Dedifferentiated amniotic fluid mesenchymal stem cell (primary cell): Measurements from ENCODE around the gene ZNF888.
A peak's percentile ranks its signal among the peaks of the same experiment; 100 is the strongest.
"Not testable (repeated sequence)": the region's sequence is repeated elsewhere in the genome, so short reads cannot be mapped to it uniquely, and the experiment has no call there.

Experiments used
- DNase-seq: peaks from one replicate; pipeline ENCODE4 v3.0.0-alpha.2; 2016; ENCODE audit errors: extremely low spot score

Gene ZNF888

DNA sequence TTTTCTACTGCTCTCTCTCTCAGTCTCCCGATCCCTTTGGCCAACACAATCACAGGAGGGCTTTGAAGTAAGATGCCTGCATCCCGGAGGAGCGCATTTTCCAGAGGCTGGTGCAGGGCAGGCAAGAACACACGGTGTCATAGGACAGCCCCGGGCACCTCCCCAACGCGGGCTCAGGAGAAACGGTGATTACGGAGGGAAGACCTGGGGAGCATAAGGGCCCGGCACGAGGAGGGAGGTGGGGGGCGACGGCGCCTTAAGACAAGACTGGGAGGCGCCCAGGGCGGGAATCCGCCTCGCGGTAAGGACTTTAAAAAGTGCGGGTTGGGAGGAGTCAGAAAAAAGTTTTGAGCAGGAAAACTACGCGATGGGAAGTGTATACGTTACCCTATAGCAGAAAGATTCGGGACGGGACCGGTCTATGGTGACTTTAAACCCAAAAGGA, 18.7 kb upstream of the ZNF888 start:
- no peak for DNase-seq

DNA sequence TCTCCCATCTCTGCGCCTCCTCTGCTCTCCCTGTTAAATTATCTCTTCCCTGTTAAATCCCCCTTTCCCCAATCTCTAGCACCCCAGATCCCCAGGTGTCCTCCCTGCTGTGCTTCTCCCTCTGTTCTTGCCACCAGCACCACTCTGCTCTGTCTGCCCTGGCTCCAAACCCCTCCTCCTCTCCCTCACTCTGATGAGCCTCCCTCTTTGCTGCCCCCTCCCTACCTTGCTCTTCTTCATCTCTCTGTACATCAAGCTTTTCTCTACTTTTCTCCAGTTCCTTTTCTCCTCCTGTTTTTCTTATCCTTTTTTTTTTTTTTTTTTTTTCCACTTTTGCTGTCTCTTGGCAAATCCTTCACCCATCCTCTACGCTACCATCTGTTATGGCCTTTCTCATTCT, 18.3 kb upstream of the ZNF888 start:
- DNase-seq = not testable (repeated sequence)

DNA sequence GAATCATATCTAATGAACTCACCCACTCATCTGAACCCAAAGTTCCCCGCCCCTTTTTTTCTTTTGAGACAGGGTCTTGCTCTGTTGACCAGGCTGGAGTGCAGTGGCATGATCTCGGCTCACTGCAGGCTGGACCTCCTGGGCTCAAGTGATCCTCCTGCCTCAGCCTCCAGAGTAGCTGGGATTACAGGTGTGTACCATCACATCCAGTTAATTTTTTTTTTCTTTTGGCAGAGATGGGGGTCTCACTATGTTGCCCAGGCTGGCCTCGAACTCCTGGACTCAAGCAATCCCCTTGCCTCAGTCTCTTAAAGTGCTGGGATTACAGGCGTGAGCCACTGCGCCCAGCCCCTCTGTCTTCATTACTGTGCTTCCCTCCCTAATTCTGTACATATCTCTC, 17.7 kb upstream of the ZNF888 start:
- DNase-seq = not testable (repeated sequence)

DNA sequence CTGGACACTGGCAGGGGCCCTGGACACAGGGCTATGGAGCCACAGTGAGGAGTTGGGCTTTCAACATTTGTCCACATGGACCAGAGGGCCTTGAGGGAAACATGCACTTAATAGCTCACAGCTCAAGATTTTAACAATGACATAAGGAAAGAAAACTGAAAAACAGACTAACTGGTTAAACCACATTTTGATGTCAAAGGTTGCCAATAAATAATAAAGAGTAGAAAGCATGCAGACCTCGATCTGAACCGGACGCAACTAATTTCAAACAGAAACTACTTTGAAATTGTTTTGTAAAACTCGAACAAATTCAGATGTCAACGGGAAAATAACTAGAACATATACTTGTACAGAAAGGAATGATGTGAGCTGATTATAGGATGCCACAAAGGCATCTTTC, 15.5 kb upstream of the ZNF888 start:
- no peak for DNase-seq

DNA sequence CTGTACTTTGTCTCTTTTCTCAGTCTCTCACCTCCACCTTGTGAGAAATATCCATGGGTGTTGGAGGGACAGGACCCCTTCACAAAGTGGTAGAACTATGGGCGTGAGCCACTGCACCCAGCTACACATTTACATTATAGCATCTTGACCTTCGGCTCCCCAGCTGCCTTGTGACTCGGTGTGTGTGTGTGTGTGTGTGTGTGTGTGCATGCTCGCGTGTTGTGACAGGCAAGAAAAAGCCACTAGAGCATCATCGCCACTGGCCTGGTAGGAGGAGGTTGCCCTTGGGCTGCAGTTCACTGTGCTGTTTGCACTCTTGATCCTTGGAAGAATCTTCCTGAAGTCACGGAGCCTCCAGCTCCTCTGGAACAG, 13.7 kb upstream of the ZNF888 start:
- DNase-seq = no peak

DNA sequence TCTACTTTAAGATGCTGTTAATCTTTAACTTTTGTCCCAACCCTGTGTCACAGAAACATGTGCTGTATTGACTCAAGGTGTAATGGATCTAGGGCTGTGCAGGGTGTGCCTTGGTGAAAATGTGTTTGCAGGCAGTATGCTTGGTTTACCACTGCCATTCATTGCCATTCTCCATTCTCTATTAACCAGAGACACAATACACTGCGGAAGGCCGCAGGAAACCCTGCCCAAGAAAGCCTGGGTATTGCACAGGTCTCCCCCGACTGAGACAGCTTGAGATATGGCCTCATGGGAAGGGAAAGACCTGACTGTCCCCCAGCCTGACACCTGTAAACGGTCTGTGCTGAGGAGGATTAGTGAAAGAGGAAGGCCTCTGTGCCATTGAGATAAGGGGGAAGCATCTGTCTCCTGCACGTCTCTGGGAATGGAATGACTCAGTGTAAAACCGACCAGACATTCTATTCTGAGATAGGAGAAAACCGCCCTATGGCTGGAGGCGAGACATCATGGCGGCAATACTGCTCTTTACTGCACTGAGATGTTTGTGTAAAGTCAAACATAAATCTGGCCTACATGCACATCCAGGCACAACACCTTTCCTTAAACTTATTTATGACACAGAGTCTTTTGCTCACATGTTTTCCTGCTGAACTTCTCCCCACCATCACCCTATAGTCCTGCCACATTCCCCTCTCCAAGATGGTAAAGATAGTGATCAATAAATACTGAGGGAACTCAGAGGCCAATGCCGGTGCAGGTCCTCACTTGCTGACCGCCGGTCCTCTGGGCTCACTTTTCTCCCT, 13.1 kb upstream of the ZNF888 start:
- no peak for DNase-seq

DNA sequence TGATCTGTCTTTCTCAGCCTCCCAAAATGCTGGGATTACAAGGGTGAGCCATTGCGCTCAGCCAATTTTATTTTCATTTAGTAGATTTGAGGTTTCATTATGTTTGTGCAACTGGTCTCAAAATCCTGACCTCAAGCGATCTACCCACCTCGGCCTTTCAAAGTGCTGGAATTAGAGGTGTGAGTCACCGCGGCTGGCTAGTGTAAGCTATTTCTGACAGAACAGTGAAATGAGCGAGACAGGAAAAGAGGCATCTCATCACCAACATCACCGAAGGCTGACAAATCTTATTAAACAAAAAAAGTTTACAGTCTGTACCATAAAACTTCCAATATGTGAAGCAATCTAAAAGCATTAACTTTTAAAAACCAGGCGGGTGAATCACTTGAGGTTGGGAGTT, 12.2 kb upstream of the ZNF888 start:
- no peak for DNase-seq

DNA sequence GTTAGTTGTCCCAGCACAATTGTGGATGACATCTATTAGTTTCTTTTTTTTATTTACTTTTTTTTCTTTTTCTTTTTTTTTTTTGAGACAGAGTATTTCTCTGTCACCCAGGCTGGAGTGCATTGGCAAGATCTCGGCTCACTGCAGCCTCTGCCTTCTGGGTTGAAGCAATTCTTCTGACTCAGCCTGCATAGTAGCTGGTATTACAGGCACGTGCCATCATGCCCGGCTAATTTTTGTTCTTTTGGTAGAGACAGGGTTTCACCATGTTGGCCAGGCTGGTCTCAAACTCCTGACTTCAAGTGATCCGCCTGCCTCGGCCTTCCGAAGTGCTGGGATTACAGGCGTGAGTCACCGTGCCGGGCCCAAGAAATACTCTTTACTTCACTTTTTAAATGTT, 1.4 kb upstream of the ZNF888 start:
- not testable (repeated sequence) for DNase-seq

DNA sequence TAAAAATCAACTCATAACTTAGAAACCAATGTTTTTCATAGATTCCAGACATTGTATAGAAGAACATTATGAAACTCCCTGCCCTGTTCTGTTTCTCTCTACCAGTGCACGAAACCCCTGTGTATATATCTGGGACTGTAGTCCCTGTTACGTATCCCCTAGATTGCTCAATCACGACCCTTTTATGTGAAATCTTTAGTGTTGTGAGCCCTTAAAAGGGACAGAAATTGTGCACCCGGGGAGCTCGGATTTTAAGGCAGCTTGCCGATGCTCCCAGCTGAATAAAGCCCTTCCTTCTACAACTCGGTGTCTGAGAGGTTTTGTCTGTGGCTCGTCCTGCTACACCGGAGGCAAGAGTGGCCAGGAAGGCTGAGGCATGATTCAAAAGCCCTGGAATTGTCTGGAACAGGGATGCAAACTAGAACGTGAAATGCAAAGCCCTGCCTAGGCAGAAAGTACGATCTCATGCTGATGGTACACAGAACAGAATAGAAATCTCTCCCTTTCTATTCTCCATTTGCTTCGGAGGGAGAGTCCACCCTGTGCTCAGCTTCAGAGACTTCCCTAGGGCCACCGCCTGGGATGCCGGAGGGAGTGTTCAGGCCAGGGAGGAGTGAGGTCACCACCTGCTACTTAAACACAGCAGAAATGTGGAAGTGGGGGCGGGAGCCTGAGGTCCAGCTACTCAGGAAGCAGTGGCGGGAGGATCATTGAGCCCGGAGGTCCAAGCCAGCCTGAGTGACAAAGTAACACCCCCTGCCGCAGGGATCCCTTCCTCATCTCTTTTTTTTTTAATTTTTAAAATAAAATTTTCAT, 758 bp upstream of the ZNF888 start:
- no peak for DNase-seq

DNA sequence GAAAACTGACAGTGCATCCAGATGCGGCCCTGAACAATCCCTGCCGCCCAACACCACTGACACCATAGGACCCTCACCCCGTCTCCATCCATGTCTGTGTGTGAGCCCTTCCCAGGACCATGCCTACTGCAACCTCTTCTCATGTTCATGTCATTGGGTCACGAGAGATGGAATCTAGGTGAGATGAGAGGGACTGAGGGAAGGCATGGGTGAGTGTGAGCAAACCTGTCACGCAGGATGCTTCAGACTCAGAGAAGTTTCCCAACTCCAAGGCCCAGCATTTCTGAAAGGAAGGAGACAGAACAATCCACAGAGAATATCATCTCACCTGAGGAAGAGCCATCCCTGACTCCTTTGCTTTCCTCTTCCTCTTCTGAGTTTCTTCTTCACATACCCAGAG, 5.7 kb downstream of the ZNF888 start:
- no peak for DNase-seq

DNA sequence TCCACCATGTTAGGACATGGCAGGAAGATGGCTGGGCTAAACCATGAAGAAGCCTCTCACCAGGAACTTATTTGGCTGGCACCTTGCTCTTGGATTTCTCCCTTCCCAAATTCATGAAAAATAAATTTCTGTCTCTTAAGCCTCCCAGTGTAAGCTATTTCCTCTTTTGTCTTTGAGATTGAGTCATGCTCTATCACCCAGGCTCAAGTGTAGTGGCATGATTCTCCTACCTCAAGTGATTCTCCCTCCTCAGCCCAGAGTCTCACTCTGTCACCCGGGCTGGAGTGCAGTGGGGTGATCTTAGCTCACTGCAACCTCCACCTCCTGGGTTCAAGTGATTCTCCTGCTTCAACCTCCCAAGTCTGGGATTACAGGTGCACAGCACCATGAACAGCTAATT, 12.6 kb downstream of the ZNF888 start:
- DNase-seq = no peak

DNA sequence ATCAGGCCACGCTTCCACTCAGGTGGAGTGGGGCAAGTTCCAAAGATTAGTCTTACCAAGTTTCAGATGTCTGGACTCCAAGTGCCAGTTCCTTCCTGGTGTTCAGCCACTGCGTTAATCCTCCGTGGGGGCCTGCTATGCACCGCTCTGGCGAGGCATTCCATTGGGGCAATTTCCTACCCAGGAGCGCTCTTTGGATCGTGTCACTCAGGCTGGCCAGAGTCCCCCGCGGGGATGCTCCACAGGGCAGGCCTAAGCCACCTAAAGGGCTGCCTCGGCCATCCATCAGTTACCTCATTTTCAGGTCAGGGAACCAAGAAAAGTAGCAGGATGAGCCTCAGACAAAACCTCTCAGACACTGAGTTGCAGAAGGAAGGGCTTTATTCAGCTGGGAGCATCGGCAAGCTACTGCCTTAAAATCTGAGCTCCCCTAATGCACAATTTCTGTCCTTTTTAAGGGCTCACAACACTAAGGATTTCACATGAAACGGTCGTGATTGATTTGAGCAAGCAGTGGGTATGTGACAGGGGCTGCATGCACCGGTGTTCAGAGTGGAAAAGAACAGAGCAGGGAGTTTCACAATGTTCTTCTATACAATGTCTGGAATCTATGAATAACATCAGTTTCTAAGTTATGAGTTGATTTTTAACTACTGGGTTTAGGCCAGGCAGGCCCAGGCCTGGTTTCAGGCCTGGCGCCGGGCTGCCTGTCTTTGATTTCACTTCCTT, 19.0 kb downstream of the ZNF888 start:
- not testable (repeated sequence) for DNase-seq

DNA sequence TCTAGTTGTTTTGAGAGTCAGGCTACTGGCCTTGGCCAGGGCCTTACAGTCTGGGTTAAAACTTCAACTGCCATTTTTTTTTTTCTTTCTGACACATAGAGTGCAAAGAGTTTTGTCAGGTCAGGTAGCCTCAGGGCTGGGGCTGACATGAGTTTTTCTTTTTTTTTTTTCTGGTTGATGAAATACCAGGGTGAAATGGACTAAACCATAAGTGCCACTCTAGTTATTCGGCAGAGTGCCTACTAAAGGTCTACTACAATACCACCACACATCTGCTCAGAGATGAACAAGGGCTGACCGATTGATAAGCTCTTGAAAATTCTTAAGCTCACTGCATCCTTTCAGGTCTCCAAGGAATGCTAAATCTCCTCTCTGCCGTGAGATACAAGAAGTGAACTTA, 21.4 kb downstream of the ZNF888 start:
- no peak for DNase-seq

DNA sequence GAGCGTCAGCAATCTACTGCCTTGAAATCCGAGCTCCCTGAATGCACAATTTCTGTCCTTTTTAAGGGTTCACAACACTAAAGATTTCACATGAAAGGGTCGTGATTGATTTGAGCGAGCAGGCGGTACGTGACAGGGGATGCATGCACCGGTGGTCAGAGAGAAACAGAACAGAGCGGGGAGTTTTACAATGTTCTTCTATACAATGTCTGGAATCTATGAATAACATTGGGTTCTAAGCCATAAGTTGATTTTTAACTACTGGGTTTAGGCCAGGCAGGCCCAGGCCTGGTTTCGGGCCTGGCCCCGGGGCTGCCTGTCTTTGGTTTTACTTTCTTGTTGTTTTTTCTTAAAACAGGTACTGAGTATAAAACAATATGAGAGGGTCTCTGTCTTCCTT, 24.6 kb downstream of the ZNF888 start:
- DNase-seq = not testable (repeated sequence)

DNA sequence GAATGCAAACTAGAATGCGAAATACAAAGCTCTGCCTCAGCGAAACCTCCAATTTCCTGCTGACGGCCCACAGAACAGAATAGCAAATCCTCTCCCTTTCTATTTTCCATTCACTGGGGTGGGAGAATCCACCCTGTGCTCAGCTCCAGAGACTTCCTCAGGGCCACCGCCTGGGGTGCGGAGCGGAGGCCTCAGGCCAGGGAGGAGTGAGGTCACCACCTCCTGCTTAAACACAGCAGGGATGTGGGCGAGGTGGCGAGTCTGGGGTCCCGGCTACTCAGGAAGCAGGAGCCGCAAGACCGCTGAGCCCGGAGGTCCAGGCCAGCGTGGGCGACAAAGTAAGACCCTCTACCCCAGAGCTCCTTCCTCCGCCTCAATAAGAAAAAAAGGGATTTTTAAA, 25.1 kb downstream of the ZNF888 start:
- DNase-seq = no peak

DNA sequence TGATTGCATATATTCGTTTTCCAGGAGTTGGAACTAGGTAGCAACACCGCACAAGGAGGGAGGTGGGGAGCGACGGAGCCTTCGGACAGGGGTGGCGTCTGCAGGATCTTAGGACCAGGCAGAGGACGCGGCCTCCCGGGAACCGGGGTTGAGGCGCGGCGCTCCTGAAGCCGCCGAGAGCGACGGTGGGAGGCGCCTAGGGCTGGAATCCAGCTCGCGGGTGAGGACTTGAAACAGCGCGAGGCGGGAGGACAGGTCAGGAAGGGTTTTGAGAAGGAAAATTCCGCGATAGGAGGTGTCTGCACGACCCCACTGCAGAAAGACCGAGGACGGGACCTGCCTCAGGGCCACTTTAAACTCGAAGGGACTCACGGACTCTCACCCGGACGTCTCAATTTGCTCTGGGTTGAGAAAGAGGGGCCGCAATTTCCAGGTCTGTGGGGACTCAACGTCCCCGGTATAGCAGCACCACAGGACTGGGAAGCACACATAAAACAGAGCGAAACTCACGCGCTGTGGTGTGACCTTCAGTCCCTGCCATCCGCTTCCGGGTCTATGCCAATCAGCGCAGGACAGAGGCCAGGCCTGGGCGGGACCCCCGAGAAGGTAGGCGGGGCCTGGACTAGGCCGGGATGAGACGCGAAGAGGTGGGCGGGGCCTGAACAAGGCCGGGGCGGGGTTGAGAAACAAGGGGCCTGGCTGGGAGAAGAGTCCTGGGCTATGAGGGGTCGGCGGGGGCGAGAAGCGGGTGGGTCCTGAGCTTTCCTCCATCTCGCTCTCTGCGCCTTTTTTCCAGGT, 25.9 kb downstream of the ZNF888 start, which contains the start of gene ZNF320:
Gene ZNF320 (minus strand): TSS at position 498 of the 798 bp plus-strand sequence. CDS start 7,380 bp downstream, outside the sequence.
- peak; percentile 89 for DNase-seq

DNA sequence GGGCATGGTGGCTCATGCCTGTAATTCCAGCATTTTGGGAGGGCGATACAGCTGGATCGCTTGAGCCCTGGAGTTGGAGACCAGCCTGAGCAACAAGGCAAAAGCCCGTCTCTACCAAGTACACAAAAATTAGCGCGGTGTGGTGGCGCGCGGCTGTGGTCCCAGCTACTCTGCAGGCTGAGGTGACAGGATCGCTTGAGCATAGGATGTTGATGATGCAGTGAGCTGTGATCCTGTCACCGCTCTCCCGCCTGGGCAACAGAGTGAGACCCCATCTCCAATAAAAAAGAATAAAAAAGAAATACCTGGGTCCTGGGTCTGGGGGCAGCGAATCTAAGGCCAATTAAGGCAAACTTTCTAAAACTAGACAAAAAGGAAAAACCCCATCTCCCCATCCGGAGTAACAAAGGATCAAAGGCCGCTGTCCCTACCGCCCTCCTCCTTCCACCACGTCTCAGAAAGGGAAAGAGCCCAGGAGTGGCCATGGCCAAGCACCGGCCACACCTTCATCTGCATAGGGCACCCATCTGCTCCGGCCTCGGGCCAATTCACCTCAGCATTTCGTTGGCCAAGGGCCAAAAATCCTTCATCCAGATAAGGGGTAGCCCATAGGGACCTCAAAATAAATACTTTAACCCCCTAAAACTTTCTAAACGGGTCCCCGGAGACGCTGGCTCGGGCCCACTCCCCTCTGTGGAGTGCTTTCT, 26.6 kb downstream of the ZNF888 start:
- no peak for DNase-seq

DNA sequence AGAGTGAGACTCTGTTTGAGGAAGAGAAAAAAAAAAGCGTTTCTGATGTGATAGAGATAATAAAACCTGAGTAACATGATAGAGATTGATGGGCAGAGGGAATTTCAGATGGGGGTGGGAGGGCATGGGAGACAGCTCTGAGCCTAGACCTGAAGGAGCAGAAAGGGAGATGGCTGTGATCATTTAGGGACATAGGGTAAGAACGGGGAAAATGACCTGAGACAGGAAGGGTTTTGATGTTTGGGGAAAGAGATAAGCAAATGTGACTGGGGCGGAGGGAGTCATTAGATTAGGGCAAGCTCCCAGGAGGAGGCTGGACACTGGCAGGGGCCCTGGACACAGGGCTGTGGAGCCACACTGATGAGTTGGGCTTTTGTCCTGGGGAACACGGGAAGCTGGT, 31.9 kb downstream of the ZNF888 start:
- DNase-seq = no peak

DNA sequence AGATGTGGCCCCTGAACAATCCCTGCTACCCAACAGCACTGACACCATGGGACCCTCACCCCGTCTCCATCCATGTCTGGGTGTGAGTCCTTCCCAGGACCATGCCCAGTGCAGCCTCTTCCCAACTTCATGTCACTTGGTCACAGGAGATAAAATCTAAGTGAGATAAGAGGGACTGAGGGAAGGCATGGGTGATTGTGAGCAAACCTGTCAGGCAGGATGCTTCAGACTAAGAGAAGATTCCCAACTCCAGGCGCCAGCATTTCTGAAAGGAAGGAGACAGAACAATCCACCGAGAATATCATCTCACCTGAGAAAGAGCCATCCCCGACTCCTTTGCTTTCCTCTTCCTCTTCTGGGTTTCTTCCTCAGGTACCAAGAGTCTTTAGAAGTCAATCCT, 33.3 kb downstream of the ZNF888 start:
- DNase-seq = no peak

DNA sequence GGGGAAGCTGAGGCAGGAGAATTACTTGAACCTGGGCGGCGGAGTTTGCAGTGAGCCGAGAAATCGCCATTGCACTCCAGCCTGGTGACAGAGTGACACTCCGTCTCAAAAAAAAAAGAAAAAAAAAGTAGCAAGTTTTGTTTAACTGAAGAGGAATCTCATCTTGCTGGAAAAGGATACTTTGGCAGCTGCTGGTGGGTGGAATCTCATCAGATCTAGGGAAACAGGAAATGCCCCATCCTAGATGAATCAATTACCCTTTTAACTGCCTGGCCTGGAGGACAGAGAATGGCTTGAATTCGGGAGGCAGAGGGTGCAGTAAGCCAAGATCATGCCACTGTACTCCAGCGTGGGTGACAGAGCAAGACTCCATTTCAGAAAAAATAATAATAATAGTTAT, 34.2 kb downstream of the ZNF888 start:
- DNase-seq = no peak

DNA sequence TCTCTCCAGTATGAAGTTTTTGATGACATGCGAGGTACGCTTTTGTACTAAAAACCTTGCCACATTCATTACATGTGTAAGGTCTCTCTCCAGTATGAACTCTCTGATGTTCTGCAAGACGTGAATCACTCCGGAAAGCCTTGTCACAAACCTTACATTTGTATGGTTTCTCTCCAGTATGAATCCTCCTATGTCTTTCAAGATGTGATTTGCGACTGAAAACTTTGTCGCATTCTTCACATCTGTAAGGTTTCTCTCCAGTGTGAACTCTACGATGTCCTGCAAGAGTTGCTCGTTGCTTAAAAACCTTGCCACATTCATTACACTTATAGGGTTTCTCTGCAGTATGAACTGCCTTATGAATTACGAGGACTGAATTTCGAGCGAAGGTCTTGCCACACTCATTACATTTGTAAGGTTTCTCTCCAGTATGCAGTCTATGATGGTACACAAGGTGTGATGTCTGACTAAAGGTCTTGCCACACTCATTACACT, 42.3 kb downstream of the ZNF888 start:
- no peak for DNase-seq
